Neural crest cell (in vitro differentiated cells): ENCODE data around the gene RNASE9. TPM values are rescaled to one million over a fixed set of nuclear protein-coding genes. Genes with fewer than 3 reads are reported as not detected.
"Not testable (repeated sequence)": the region's sequence is repeated elsewhere in the genome, so short reads cannot be mapped to it uniquely, and the experiment has no call there.

Source experiments
- DNase-seq: peaks from one replicate; pipeline ENCODE4 v3.0.0; 2021; ENCODE audit warnings: low read depth, mixed read lengths, low spot score
- H3K27ac Mint-ChIP-seq: one replicate; pipeline ENCODE4 v1.8.0; 2021; ENCODE audit warnings: mild to moderate bottlenecking, mixed read lengths; ENCODE audit not compliant: unreplicated experiment
- H3K27me3 Mint-ChIP-seq: 2 replicates; pipeline ENCODE4 v1.8.0; 2021; ENCODE audit warnings: low read depth, mild to moderate bottlenecking, mixed read lengths
- H3K36me3 Mint-ChIP-seq: 2 replicates; pipeline ENCODE4 v1.8.0; 2021; ENCODE audit warnings: low read depth, mild to moderate bottlenecking, mixed read lengths
- H3K4me1 Mint-ChIP-seq: 2 replicates; pipeline ENCODE4 v1.8.0; 2021; ENCODE audit warnings: mixed read lengths
- H3K4me3 Mint-ChIP-seq: one replicate; pipeline ENCODE4 v1.8.0; 2021; ENCODE audit warnings: mild to moderate bottlenecking, mixed read lengths
- H3K9me3 Mint-ChIP-seq: 2 replicates; pipeline ENCODE4 v1.8.0; 2021; ENCODE audit warnings: mixed read lengths
- total RNA-seq: library from RNA; stranded (reverse); gene quantifications from 2 replicates; pipeline ENCODE4 v1.2.1, GENCODE V29; 2021
- TF ChIP-seq, protein P1 (sequence below): fragments of 200-600 bp; sonication (generic); conservative IDR thresholded peaks from 2 replicates; pipeline ENCODE4 v1.5.0; 2021; ENCODE audit warnings: antibody characterized with exemption, mild to moderate bottlenecking

Gene RNASE9
- total RNA-seq, 1 donor from 2014 or later, result not detected

- H3K4me3 Mint-ChIP-seq, result no peak overlapping the region
- no peak for DNase-seq
- no peak overlapping the region for H3K27ac Mint-ChIP-seq
- peaks cover 17% of the 10 kb centered on the region for H3K27me3 Mint-ChIP-seq
- H3K4me1 Mint-ChIP-seq, result no peaks in the 10 kb centered on the region
- H3K36me3 Mint-ChIP-seq, result no peaks in the 10 kb centered on the region
- H3K9me3 Mint-ChIP-seq, result peaks cover 11% of the 10 kb centered on the region
- TF ChIP-seq, protein P1, sequence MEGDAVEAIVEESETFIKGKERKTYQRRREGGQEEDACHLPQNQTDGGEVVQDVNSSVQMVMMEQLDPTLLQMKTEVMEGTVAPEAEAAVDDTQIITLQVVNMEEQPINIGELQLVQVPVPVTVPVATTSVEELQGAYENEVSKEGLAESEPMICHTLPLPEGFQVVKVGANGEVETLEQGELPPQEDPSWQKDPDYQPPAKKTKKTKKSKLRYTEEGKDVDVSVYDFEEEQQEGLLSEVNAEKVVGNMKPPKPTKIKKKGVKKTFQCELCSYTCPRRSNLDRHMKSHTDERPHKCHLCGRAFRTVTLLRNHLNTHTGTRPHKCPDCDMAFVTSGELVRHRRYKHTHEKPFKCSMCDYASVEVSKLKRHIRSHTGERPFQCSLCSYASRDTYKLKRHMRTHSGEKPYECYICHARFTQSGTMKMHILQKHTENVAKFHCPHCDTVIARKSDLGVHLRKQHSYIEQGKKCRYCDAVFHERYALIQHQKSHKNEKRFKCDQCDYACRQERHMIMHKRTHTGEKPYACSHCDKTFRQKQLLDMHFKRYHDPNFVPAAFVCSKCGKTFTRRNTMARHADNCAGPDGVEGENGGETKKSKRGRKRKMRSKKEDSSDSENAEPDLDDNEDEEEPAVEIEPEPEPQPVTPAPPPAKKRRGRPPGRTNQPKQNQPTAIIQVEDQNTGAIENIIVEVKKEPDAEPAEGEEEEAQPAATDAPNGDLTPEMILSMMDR, result no peak
Observed at GRCh38 chr14:20569066-20569465, 8.2 kb upstream of the RNASE9 start.

GRCh38 chr14:20568393-20568792 lies 7.5 kb upstream of the RNASE9 start:
- Mint-ChIP-seq H3K4me1 (no peaks in the 10 kb centered on the region), H3K36me3 (no peaks in the 10 kb centered on the region), H3K4me3 (no peak overlapping the region), H3K9me3 (peaks cover 11% of the 10 kb centered on the region), H3K27ac (no peak overlapping the region), H3K27me3 (peaks cover 20% of the 10 kb centered on the region)
- DNase-seq, result no peak
- TF ChIP-seq, protein P1, result no peak

- H3K27me3 Mint-ChIP-seq, result peaks cover 24% of the 10 kb centered on the region
- not testable (repeated sequence) for H3K27ac Mint-ChIP-seq, DNase-seq, H3K4me3 Mint-ChIP-seq, H3K36me3 Mint-ChIP-seq, H3K9me3 Mint-ChIP-seq, H3K4me1 Mint-ChIP-seq
Observed at GRCh38 chr14:20567199-20567598, 6.4 kb upstream of the RNASE9 start.

- peaks cover 26% of the 10 kb centered on the region for H3K27me3 Mint-ChIP-seq
- no peak for DNase-seq
- H3K4me1 Mint-ChIP-seq, result no peaks in the 10 kb centered on the region
- TF ChIP-seq, protein P1, result no peak
- H3K36me3 Mint-ChIP-seq, result no peaks in the 10 kb centered on the region
- H3K4me3 Mint-ChIP-seq, result no peak overlapping the region
- H3K27ac Mint-ChIP-seq, result no peak overlapping the region
- H3K9me3 Mint-ChIP-seq, result peaks cover 6% of the 10 kb centered on the region
Observed at GRCh38 chr14:20564501-20564997, 3.7 kb upstream of the RNASE9 start.

DNA sequence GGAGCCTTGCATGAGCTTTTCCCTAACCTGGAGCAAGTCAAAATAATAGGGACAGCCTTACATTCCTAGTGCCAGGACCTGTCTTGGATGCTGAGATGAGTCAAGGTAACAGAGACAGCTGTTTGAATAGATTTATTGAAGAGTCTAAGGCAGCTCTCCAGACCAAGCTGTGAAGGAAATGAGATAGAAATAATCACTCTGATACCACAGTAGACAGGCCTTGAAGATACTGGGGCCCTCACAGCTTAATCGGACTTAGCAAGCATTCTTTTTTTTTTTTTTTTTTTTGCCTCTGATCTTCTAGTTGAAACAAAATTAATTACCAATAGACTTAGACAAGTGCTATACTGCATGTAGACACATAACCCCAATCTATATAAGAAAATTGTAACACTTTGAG lies 3.1 kb upstream of the RNASE9 start:
- TF ChIP-seq, protein P1, result no peak
- no peak for DNase-seq
- no peaks in the 10 kb centered on the region for H3K4me1 Mint-ChIP-seq
- no peak overlapping the region for H3K27ac Mint-ChIP-seq
- H3K4me3 Mint-ChIP-seq, result no peak overlapping the region
- peaks cover 26% of the 10 kb centered on the region for H3K27me3 Mint-ChIP-seq
- H3K9me3 Mint-ChIP-seq, result peaks cover 6% of the 10 kb centered on the region
- no peaks in the 10 kb centered on the region for H3K36me3 Mint-ChIP-seq

DNA sequence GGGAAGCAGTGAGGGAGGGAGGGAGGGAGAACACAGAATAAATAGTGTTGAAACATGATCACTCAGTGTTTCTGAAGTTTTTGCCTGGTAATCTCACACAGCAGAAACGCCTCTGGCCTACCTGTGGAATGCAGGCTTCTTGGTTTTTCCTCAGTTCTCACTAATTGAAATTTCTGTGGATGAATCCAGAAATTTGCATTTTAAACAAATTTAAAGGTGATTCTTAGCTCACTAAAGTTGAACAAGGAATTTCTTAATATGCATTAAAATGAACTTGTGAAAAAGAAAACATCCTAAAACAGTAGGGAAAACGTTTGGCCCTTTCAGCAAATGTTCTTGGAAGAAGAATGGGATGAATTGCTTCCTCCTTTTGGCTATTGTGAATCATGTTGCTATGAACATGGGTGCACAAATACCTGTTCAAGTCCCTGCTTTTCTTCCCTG lies 1.4 kb downstream of the RNASE9 start:
- H3K9me3 Mint-ChIP-seq, result no peaks in the 10 kb centered on the region
- H3K4me3 Mint-ChIP-seq, result no peak overlapping the region
- no peak overlapping the region for H3K27ac Mint-ChIP-seq
- no peaks in the 10 kb centered on the region for H3K36me3 Mint-ChIP-seq
- no peaks in the 10 kb centered on the region for H3K4me1 Mint-ChIP-seq
- TF ChIP-seq, protein P1, result no peak
- H3K27me3 Mint-ChIP-seq, result peaks cover 9% of the 10 kb centered on the region
- DNase-seq, result no peak
